Measurements from ENCODE around the gene MYBL2.
"Not testable (repeated sequence)": the region's sequence is repeated elsewhere in the genome, so short reads cannot be mapped to it uniquely, and the experiment has no call there.

Gene MYBL2

DNA sequence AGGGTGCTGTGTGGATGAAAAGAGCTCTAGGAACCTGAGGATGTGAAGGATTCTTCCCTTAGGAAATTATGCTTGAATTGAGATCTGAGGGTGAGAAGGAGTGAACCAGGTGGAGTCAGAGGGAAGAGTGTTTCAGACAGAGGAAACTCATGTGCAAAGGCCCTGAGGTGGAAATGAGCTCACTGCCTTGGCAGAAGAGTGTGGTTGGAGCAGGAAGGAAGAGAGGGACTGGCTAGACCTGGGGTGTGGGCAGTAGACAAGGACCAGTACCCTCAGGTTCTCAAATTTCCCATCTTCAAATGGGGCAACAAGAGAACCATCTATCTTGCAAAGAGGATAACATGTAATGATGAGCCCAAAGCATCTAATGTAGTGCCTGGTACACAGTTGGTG lies 83.9 kb downstream of the MYBL2 start:
- no peak for DNase-seq (ENCODE audit: low spot score)
- FAIRE-seq = no peak

DNA sequence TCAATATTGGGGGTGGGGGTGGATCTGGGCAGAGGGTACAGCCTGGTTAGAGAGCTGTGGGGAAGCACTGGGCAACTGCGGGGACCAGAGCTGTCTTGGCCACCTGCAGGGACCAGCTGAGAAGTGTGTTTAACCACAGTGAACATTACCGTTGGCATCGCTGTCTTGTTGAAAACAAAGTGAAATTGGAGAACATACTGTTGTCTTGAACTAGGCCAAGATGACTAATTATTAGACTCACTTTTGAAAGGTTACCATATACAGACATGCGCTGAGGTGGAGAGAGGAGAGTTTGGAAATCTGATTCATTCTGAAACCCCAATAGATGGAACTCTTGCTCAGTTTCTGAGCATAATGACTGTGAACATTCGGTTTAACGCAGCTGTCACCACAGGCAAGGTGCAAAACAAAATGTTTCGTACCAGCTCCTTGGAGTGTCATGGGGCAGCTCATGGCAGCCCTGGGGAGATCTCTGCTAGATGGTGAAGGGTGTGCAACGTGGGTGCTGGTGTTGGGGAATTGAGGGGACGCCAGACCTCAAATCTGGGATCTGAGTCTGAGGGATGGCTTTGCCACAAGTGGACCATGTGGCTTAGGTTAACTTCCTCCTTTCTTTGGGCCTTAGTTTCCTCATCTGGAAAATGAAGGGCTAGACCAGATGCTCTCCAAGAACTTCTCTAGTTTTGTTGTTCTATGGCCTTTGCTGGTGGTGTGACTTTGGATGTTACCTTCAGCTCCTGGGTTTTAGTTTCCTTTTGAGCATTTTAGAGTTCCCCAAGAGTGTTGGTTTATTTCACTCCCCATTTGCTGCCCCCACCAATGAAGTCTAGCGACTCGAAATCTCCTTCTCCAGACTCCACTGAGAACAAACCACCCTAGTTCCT lies 84.5 kb downstream of the MYBL2 start:
- FAIRE-seq = peak; percentile 58
- DNase-seq (ENCODE audit: low spot score) = peak; percentile 84

DNA sequence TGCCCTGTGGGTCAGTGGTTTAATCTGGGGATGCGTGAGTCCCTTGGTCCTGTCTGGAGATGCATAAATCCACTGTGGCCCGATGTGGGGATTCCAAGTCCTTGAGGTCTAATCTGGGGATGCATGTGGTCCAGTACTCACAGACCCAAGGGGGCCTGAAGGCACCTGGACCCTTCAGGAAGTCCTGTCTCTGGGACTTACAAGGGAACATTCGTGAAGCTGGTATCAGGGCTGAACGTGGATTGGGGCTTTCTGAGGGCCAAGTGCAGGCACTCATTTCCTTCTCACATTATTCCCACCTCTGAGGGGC lies 85.1 kb downstream of the MYBL2 start:
- FAIRE-seq = no peak
- no peak for DNase-seq (ENCODE audit: low spot score)

DNA sequence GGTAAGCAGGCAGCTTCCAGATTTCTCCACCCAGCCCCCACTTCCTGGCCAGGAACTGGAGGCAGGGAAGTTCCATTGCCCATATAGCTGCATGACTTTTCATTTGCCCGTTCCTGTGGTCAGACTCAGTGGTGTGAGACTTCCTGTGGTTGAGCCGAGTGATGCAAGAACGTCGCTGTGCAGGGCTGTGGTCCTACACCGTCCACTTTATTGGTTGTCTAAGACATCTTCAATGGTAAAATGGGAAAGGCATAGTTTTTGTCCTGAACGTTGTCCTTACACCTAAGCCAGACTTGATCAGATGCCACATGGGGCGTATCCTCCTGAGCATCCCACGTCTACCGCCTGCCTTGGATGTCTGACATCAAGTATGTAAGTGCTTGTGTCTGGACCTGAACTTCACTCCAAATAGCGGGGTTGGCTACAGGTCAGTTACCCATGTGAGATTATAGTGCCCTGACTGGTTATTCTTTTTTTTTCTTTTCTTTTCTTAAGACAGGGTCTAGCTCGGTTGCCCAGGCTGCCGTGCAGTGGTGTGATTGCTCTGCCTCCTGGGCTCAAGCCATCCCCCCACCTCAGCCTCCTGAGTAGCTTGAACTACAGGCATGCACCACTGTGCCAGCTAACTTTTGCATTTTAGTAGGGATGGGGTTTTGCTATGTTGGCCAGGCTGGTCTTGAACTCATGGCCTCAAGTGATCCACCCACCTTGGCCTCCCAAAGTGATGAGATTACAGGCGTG lies 85.8 kb downstream of the MYBL2 start:
- DNase-seq (ENCODE audit: low spot score) (peak; percentile 91), FAIRE-seq (peak; percentile 86)

DNA sequence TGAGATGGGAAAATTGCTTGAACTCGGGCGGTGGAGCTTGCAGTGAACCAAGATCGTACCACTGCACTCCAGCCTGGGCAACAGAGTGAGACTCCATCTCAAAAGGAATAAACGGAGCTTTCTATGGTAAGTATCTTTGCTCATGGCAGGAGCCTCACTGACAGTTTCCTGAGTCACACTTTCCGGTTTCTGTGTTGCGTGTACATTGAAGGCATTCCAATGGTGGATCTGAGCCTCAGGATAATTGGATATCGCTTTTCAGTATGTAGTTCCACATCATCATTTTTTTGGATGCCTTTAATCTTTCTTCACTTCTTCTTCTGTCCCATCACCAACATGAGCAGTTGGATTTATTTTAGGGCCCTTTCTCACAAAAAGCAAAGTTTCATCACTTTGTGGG lies 88.5 kb downstream of the MYBL2 start:
- DNase-seq (ENCODE audit: low spot score) (no peak), FAIRE-seq (no peak)

DNA sequence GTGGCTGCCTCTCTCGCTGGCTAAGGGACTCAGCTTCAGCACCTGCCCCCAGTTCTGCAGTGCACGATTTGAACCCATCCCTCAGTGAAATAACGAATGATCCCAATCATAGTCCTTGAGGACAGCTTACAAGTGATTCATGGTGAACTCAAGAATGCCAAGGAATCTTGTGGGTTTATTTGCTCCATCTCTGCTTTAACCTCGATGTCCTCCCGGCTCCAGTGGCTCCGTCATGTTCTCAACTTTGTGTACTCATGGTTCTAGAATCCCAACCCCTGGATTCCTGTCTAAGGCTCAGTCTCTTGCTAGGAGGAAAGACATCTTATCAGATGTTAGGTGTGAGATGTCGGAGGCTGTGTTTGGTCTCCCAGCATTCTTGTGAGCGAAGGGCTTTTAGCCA lies 88.9 kb downstream of the MYBL2 start:
- FAIRE-seq (no peak), DNase-seq (ENCODE audit: low spot score) (no peak)

DNA sequence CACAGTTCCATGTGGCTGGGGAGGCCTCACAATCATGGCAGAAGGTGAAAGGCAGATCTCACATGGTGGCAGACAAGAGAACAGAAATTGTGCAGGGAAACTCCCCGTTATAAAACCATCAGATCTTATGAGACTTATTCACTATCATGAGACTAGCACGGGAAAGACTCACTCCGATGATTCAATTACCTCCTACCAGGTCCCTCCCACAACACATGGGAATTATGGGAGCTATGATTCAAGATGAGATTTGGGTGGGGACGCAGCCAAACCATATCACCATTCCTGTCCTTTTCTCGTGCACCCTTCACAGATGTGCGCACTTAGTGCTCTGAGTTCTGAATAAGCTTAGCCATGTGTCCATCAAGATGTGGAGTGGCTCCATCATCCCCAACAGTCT lies 91.0 kb downstream of the MYBL2 start:
- not testable (repeated sequence) for DNase-seq (ENCODE audit: low spot score); FAIRE-seq

DNA sequence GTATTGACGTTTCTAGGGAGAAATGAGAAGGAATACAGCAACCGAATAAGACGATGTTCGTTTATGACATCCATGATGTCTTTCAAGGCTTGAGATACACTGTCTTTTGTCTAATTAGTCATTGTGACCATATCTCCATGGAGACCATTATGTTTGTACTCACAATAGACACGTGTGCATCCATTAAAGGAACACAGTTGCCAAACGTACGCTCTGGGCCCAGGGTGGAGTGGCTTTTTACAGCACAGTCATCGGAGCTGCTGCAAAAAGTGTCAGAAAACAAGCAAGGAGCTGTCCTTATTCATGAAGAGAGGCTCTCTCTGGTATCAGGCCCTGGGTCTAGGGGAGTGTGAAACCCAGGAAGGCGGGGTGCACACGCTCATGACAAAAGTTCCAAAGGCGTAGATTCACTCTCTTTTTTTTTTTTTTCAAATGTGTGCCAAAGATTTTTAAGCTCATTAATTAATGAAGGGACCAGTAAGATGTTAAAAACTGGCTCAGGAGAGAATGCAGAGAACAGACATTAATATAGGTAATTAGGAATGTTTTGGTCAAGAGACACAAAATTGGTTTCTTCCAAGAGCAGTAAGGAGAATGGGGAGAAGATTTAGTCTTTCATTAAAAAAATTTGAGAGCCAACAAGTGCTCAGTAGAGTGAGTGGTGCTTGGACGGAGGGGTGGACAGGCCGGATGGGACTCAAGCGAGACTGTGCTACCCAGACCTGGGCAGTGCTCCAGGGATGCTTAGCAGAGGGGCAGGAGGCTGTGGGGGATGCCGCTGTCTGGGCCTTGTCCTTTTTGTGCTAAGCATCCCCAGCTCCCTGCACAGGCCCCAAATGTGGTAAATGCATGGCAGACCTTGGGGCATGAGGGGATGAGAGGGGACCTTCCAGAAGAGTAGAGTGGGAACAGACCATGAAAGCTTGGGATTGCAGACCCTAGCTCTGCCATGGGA lies 94.7 kb downstream of the MYBL2 start:
- FAIRE-seq (no peak), DNase-seq (ENCODE audit: low spot score) (no peak)

DNA sequence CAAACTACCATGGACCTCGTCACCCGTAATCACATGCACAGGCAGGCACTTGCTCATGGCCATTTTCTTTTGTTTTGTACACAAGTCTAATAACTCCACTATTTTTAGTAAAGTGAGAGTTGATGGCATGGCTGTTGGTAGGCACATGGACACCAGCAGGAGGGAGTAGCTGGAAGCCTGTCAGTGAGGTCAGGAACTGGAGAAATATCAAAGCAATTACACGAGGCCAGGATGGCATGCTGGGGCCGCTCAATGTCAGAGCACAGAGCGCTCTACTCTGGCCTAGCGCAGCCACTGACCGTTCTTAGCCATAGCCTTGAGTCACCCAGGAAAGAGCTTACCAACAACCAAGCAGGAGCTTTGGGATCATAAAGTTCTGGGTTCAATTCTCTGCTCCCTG lies 96.0 kb downstream of the MYBL2 start:
- DNase-seq (ENCODE audit: low spot score) (no peak), FAIRE-seq (no peak)

DNA sequence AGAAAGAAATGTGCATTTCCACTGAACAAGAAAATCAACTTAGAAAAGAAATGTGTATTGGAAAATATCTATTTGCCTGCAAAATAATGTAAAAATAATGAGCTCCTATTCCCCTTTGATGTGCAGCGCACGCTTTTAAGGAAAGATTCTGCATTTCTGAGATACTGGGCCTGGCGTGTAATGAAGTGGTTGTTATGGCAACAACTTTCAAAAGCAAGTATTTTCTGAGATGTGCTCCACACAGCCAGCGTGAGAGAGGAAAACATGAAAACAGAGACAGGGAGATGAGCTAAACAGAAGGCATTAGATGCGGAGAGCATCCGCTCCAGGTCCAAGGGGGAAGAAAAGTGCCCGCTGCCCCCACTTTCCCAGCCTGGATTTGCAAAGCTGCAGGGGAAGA lies 99.0 kb downstream of the MYBL2 start:
- FAIRE-seq = no peak

More for the DNA sequence above, 99.0 kb downstream of the MYBL2 start:
- DNase-seq (ENCODE audit: low spot score) = no peak
